NCI-H187 treated with DMSO at 0.1 percent for 48 hours (cell line): Measurements from ENCODE around the gene APOBEC3F.
"Not testable (repeated sequence)": the region's sequence is repeated elsewhere in the genome, so short reads cannot be mapped to it uniquely, and the experiment has no call there.

ENCODE experiments used
- DNase-seq: peaks from one replicate; lab custom pipeline; 2025; lab: John Stamatoyannopoulos, UW

Gene APOBEC3F

GRCh38 chr22:39073981-39074380 lies 33.3 kb downstream of the APOBEC3F start:
- DNase-seq = no peak

DNA sequence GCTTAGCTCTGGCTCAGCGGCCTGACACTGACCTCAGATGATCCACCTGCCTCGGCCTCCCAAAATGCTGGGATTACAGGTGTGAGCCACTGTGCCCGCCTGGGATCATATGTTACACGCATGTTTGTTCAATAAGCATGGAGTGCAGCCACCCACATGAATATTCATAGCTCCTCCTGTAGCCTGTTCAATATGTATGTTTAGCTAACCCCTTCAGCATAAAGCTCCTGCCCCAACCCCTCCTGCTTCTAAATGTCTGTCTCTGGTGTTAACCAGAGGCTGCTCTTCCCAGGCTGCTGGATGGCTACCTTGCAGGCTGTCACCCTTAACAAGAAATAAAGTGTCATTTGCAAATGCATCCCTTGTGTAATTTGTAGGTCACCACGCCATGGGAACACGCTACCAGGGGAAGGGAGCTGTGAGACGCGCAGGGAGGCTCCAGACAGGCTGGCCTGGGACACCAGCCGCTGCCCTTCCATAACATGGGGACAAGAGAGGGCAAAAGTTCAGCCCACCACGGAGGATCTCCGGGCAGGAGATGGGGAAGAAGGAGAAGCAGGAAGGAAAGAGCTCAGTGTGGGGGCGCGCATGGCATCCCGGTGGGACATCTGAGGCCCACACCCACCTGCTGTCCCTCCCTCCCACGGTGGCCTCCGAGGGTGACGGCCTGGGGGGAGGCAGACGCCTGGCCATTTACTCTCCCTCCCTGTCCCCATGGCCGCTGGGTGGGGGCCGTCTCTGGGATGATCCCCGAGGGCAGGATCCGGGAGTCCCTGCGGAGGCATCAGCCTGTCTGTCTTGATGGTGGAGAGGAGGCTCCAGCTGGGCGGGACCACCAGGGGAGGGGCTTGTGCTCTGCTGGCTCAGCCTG lies 35.7 kb downstream of the APOBEC3F start:
- not testable (repeated sequence) for DNase-seq

DNA sequence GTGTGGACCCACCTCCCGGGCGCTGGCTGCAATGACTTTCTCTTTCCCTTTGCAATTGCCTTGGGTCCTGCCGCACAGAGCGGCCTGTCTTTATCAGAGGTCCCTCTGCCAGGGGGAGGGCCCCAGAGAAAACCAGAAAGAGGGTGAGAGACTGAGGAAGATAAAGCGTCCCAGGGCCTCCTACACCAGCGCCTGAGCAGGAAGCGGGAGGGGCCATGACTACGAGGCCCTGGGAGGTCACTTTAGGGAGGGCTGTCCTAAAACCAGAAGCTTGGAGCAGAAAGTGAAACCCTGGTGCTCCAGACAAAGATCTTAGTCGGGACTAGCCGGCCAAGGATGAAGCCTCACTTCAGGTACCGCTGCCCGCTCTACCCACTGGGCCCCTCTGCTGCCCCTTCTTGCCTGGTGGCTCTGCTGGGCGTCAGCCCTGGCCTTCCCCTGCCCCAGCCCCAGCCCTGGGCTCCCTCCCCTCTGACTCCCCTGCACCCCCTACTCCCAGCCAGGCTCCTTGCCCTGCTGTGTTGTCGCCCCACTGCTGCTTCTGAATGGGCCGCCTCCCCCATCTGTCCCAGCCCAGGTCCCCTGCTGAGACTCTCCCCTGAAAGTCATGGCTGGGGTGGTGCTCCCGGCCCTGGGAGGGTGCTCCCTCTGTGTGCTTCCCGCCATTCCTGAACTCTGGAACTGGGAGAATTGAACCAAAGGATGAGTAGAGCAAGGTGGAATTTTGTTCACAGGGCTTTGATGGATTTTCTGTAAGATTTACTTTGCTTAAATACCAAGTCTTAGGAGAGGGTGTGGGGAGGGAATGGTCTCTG lies 36.6 kb downstream of the APOBEC3F start, which contains the start of gene APOBEC3G:
Gene APOBEC3G, plus strand, starts transcription at position 250 of the 815 bp plus-strand sequence. Its CDS starts 87 bp downstream, at position 337.
- not testable (repeated sequence) for DNase-seq

- DNase-seq = not testable (repeated sequence)
Measured at GRCh38 chr22:39077912-39078311, 37.2 kb downstream of the APOBEC3F start.

- DNase-seq = no peak
Measured at GRCh38 chr22:39078329-39078728, 37.7 kb downstream of the APOBEC3F start.

- DNase-seq = not testable (repeated sequence)
Measured at GRCh38 chr22:39079054-39079637, 38.5 kb downstream of the APOBEC3F start.

GRCh38 chr22:39080052-39080762 lies 39.5 kb downstream of the APOBEC3F start:
- DNase-seq = no peak

DNA sequence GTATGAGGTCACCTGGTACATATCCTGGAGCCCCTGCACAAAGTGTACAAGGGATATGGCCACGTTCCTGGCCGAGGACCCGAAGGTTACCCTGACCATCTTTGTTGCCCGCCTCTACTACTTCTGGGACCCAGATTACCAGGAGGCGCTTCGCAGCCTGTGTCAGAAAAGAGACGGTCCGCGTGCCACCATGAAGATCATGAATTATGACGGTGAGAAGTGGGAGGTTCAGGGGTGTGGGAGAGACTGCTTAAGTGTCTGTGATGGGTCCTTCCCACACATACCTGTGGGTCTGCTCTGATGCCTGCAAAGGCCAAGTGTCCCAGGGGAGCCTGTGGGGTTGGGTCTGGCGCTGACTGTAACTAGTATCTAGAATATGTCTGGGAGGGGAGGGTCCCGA lies 40.4 kb downstream of the APOBEC3F start:
- no peak for DNase-seq

- no peak for DNase-seq
Measured at GRCh38 chr22:39081598-39081997, 40.9 kb downstream of the APOBEC3F start.

DNA sequence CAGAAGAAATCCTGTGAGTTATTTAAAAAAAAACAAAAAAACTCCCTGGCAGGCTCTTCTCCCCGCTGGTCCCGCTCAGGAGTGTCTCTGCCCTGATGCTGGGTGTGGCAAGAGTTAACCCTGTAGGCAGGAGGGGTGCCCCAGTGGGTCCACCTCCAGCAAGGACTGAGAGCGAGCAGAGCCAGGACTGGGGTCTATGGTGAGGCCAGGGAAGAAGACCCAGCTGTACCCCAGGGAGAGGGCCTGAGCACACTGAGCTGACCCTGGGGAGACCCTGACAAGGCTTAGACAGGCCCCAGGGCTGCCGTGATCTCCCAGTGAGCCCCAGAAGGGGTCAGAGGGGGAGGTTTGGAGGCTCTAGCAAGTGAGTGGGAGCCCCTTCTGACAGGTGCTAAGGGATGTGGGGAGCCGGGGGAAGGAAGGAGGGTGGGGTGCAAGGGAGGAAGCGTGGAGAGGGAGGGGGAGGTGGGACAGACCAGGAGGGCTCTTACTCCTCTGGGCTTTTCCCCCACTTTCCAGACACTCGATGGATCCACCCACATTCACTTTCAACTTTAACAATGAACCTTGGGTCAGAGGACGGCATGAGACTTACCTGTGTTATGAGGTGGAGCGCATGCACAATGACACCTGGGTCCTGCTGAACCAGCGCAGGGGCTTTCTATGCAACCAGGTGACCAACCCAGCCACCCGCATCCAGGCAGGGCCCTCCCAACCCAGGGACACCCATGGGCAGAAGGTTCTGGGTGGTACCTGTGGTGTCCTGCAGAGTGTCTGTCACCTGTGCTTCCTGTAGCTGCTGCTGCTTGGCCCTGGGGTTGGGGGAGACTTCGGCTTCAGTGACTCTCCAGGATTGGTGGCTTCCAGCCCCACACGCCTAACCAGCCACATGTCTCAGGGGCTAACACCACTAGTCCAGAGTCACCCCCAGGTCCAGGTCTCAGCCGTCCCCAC lies 42.8 kb downstream of the APOBEC3F start:
- DNase-seq = no peak

GRCh38 chr22:39084666-39085065 lies 44.0 kb downstream of the APOBEC3F start:
- DNase-seq = no peak

- no peak for DNase-seq
Measured at GRCh38 chr22:39087098-39087497, 46.4 kb downstream of the APOBEC3F start.

DNA sequence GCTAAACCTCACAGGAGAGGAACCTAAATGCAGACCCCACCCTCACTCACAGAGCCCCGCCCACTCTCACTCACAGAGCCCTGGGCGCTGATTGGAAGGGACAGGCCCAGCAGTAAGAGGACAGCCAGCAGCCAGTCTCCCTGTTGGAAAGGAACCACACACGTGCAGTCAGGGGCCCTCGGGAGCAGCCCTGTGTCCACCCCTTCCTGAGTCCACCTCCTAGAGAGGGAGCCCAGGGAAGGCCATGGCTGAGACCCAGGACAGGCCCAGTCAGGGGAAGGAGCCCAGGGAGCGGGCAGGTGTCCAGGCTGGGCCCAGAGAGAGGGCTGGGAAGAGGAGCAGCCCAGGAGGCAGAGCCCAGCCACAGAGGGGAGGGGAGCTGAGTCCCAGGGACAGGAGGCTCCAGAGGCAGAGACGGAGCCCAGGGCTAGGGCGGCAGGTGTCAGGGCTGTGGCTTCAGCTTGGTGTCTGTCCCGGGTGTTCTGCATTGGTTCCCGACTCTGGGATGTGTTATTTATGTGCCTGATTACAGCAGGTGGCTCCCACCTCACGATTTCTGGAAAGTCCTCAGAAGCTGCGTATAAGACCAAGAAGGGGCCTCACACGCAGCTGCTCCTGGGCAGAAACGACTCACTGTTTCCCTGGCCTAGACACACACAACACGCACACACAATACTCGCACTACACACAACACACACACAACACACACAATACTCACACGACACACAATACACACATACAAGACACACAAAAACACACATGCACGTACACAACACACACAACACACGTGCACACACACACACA lies 47.4 kb downstream of the APOBEC3F start:
- no peak for DNase-seq

DNA sequence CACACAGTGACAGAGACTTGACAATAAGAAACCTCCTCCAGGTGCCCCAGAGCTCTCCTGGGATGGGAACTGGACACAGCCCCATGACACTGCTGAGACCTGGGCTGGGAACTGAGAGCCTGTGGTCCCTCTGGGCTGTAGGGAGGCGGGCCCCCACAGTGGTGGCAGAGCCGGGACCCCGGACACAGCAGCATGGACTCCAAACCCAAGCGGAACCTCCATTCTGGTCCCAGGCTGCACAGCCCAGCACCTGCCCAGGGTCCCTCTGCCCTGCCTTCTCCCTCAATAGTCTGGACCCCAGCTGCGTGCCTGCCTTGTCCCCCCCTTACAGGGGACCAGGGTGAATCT lies 48.0 kb downstream of the APOBEC3F start:
- no peak for DNase-seq

DNA sequence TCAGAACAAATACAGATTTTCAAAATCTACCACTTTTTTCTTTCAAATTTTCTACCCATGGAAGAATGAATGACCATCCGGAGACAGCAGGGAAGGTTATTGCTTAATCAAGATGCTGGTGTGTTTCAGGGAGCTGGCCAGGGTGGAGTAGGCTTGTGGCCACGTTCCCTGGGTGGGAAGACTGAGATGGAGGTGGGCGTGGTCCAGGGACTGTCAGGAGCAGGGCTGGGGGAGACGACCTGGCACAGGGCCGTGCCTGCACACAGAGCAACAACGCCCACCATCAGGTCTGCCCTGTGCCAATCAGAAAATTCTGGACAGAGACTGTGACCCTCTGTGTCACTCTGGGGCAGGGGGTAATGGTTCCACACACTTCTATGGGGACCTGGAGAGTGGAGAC lies 49.3 kb downstream of the APOBEC3F start:
- DNase-seq = no peak

- no peak for DNase-seq
Measured at GRCh38 chr22:39090426-39091064, 49.9 kb downstream of the APOBEC3F start.

DNA sequence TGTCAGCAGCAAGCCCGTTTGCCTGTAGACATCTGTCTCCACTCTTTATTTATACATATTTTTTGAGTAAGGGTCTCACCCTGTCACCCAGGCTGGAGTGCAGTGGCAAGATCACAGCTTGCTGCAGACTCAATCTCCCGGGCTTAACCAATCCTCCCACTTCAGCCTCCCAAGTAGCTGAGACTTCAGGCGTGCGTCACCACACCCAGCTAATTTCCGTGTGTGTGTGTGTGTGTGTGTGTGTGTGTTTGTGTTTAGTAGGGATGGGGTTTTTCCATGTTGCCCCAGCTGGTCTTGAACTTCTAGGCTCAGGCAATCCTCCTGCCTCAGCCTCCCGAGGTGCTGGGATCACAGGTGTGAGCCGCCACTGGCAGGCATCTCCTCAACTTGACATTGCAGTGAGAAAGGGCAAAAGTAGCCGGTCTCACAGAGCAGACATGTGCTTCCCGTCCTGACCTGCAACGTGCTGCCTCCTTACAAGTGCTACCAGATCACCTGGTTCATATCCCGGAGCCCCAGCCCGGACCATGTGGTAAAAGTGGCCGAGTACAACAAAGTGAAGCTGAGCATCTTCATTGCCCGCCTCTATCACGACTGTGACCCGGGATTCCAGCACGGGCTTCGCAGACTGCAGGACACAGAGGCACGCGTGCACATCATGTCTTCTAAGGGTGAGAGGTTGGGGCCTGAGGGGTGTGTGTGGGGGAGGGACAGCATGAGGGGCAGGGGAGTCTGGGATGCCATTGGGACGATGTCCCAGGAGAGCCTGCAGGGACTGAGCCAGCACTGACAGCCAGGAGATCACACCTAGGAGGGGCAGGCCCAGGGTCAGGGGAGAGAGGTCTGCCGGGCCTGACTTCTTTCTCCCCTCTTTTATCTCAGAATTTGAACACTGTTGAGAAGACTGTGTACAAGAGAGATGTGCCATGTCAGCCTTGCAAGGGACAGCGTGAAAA lies 50.7 kb downstream of the APOBEC3F start:
- no peak for DNase-seq
